Measurements from ENCODE around the gene FLOT2. TPM values are rescaled to one million over a fixed set of nuclear protein-coding genes. Genes with fewer than 3 reads are reported as not detected.

FLOT2 gene
- total RNA-seq, 1 donor from 2014 or later, result 143 TPM

DNA sequence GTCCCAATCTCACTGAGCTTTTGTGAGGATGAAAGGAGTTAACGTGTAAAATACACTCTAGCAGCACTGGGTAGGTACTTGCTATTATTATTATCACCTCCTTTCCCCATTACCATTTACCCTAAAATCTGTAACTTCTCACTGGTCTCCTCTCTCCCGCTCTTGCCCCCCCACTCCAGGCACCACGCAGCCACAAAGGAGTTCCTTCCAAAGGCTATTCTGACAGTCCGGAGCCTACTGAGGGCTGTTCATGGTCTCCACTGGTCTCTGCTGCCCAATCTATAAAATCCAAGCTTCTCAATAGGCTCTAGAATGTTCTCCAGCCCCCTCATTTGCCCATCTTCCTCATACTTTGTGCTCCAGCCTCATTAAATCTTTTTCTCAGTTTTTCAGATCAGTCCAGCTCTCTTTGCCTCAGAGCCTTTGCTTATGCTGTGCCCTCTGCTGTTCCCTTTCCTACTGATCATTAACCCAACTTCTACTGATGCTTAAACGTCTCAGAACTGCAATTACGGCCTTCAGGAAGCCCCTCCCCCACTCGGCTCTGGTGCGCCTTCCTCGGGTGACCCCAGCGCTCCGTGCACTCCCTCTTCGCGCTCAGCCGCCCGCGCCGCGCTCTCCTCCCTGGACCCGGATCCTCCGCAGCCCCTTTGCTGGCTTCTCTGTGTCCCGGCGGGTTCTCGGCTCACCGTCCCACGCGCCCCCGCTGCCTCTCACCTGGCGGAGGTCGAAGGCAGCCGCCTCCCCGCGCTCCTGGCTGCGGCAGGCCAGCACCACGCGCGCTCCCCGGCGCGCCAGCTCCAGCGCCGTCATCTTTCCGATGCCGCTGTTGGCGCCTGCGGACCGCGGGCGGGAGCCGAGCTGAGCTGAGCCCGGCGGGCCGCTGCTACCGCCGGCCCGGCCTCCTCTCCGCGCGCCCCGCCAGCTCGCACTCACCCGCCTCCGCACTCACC, 4.6 kb upstream of the FLOT2 start:
- Mint-ChIP-seq H3K4me3 (ENCODE audit: unreplicated experiment) (peak overlapping the region; percentile 88), H3K27ac (ENCODE audit: unreplicated experiment) (peak overlapping the region; percentile 67), H3K27me3 (ENCODE audit: unreplicated experiment) (peaks cover 13% of the 10 kb centered on the region), H3K36me3 (ENCODE audit: unreplicated experiment) (no peaks in the 10 kb centered on the region), H3K9me3 (ENCODE audit: unreplicated experiment) (peaks cover 18% of the 10 kb centered on the region), H3K4me1 (ENCODE audit: low read depth, unreplicated experiment) (peaks cover 12% of the 10 kb centered on the region)
- peak; percentile 77 for DNase-seq
- TF ChIP-seq, protein P1, sequence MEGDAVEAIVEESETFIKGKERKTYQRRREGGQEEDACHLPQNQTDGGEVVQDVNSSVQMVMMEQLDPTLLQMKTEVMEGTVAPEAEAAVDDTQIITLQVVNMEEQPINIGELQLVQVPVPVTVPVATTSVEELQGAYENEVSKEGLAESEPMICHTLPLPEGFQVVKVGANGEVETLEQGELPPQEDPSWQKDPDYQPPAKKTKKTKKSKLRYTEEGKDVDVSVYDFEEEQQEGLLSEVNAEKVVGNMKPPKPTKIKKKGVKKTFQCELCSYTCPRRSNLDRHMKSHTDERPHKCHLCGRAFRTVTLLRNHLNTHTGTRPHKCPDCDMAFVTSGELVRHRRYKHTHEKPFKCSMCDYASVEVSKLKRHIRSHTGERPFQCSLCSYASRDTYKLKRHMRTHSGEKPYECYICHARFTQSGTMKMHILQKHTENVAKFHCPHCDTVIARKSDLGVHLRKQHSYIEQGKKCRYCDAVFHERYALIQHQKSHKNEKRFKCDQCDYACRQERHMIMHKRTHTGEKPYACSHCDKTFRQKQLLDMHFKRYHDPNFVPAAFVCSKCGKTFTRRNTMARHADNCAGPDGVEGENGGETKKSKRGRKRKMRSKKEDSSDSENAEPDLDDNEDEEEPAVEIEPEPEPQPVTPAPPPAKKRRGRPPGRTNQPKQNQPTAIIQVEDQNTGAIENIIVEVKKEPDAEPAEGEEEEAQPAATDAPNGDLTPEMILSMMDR (IDR thresholded peaks at IDR 0.05; ENCODE audit: partially characterized antibody, unreplicated experiment), result no peak

DNA sequence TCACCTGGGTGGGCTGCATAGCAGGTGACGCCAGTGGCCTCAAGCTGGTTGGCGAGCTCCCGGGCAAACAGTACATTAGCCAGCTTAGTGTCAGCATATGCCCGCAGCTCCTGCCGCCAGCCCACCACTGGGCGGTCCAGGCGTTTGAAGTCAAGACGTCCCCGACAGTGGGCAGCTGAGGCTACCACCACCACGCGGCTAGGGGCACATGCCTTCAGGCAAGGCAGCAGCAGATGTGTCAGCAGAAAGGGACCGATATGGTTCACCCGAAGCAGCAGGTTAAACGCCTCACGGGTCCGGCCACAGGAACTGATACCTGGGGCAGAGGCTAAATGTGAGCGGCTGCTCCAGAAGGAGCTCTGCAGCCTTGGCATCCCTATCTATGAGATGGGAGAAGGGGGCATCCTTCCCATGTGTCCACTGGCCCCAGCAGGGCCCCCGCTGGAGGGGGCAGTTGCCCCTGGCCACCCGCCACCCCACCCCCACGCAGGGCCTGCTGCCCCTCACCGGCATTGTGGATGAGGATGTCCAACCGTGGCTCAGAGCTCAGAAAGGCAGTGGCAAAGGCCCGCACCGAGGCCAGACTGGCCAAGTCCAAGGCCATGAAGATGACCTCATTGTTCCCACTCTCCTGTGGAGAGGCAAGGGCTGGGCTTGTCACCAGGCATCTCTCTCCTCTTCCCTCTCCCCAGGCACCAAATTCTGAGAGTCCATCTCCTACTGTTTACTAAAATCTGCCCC, 3.6 kb upstream of the FLOT2 start:
- H3K27me3 Mint-ChIP-seq (ENCODE audit: unreplicated experiment), result peaks cover 12% of the 10 kb centered on the region
- H3K27ac Mint-ChIP-seq (ENCODE audit: unreplicated experiment), result peak overlapping the region; percentile 67
- peak overlapping the region; percentile 88 for H3K4me3 Mint-ChIP-seq (ENCODE audit: unreplicated experiment)
- no peaks in the 10 kb centered on the region for H3K36me3 Mint-ChIP-seq (ENCODE audit: unreplicated experiment)
- H3K9me3 Mint-ChIP-seq (ENCODE audit: unreplicated experiment), result peaks cover 20% of the 10 kb centered on the region
- peaks cover 12% of the 10 kb centered on the region for H3K4me1 Mint-ChIP-seq (ENCODE audit: low read depth, unreplicated experiment)
- TF ChIP-seq, protein P1 (IDR thresholded peaks at IDR 0.05; ENCODE audit: partially characterized antibody, unreplicated experiment), result no peak
- DNase-seq, result no peak

DNA sequence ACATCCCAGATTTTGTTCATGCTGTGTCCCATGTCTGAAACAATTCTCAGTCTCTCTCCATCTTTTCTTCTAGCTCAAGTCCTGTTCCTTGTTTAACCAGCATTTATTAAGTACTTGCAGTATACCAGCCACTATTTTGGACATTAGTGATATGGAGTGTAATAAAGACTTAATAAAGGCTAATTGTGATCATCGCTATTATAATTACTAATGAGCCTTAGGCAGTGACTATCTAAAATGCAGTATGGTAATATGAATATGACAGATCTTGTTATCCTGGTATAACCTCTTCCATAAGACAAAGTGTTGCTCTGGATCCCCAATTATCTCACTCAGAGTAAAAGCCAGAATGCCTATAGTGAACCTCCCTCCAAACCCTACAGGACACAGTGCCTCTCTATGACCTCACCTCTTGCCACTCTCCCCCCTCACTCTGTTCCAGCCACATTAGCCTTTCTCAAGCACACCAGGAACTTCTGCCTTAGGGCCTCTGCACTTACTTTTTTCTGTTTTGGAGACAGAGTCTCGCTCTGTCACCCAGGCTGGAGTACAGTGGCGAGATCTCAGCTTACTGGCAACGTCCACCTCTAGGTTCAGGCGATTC, 1.8 kb upstream of the FLOT2 start:
- peak overlapping the region; percentile 15 for H3K27ac Mint-ChIP-seq (ENCODE audit: unreplicated experiment)
- H3K36me3 Mint-ChIP-seq (ENCODE audit: unreplicated experiment), result no peaks in the 10 kb centered on the region
- DNase-seq, result no peak
- peaks cover 16% of the 10 kb centered on the region for H3K4me1 Mint-ChIP-seq (ENCODE audit: low read depth, unreplicated experiment)
- peaks cover 9% of the 10 kb centered on the region for H3K27me3 Mint-ChIP-seq (ENCODE audit: unreplicated experiment)
- H3K4me3 Mint-ChIP-seq (ENCODE audit: unreplicated experiment), result no peak overlapping the region
- TF ChIP-seq, protein P1 (IDR thresholded peaks at IDR 0.05; ENCODE audit: partially characterized antibody, unreplicated experiment), result no peak
- peaks cover 19% of the 10 kb centered on the region for H3K9me3 Mint-ChIP-seq (ENCODE audit: unreplicated experiment)

DNA sequence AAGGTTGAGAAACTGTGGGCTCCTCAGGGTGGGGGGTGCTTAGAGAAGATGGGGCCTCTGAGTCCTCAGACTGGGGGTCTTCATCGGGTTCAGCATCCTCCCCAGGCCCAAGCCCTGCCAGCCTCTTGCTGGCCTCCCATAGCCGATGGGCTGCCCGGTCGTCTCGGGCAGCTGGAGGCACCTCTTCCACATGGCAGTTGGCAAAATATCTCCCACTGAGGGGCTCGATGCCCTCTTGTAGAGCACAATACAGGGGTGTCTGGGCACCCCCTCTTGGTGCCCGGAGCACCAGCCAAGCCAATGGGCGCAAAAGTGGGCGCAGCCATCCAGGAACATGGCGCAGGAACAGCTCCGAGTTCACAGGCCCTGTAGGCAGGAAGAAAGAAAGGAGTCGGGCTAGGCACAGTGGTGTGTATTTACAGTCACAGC, 1.0 kb upstream of the FLOT2 start:
- Mint-ChIP-seq H3K4me3 (ENCODE audit: unreplicated experiment) (peak overlapping the region; percentile 85), H3K27me3 (ENCODE audit: unreplicated experiment) (peaks cover 9% of the 10 kb centered on the region), H3K27ac (ENCODE audit: unreplicated experiment) (no peak overlapping the region), H3K9me3 (ENCODE audit: unreplicated experiment) (peaks cover 18% of the 10 kb centered on the region), H3K4me1 (ENCODE audit: low read depth, unreplicated experiment) (peaks cover 19% of the 10 kb centered on the region), H3K36me3 (ENCODE audit: unreplicated experiment) (no peaks in the 10 kb centered on the region)
- TF ChIP-seq, protein P1 (IDR thresholded peaks at IDR 0.05; ENCODE audit: partially characterized antibody, unreplicated experiment), result no peak
- no peak for DNase-seq

Measured in glutamatergic neuron (in vitro differentiated cells).